ENCODE measurements around the gene JUN.

DNA sequence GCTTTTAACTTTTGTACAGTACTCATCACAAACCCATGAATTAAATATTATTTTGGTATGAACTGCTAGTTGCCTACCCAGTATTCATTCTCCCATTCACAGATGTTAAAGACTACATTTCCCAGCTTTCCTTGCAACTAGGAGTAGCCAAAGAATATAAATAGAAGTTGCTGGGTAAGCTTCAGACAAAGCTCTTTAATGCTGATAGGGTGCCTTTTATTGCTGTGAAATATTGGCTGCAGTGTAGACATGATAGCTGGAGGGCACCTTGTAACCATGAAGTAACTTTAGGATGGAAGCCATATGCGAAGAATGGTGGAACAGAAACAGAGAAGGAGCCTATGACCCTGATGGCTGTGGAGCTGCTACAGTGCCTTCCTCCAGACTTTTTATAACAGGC is 16.7 kb downstream of the JUN start:
- TF ChIP-seq GATA3 (IDR thresholded peaks at IDR 0.05; ENCODE audit: low read depth, low read length) (no peak), GATA2 (IDR thresholded peaks at IDR 0.05; ENCODE audit: low read depth, low read length) (no peak)

Data from SH-SY5Y (cell line).